GM23338 (cell line): Measurements from ENCODE around the gene CRX.

ENCODE experiments used
- EZH2 ChIP-seq: fragments of 200-600 bp; sonication (generic); IDR thresholded peaks from one replicate; pipeline ENCODE4 v1.8.0; 2017; ENCODE audit warnings: antibody characterized with exemption, mild to moderate bottlenecking, low read depth; ENCODE audit not compliant: unreplicated experiment
- EZH2phosphoT487 ChIP-seq: fragments of 200-600 bp; sonication (generic); IDR thresholded peaks from one replicate; pipeline ENCODE4 v1.8.1; 2018; ENCODE audit warnings: antibody characterized with exemption; ENCODE audit not compliant: unreplicated experiment
- REST ChIP-seq: IDR thresholded peaks from one replicate; pipeline ENCODE4 v1.6.1; 2018; ENCODE audit warnings: antibody characterized with exemption; ENCODE audit not compliant: unreplicated experiment
- ZNF331 ChIP-seq: fragments of 250-450 bp; sonication (Bioruptor Pico); IDR thresholded peaks from 2 replicates; pipeline ENCODE4 v1.5.0; 2020; ENCODE audit warnings: low read depth, mild to moderate bottlenecking, moderate library complexity
- TF ChIP-seq, protein P1 (sequence below), 2 experiments: fragments of 200-600 bp in 1 of 2; sonication (generic) in 1 of 2; conservative IDR thresholded peaks; 2 replicates each; pipeline versions ENCODE4 v1.5.1 to v1.6.1; 2016 to 2017; ENCODE audit warnings: antibody characterized with exemption in 2 of 2, low read depth in 2 of 2, mild to moderate bottlenecking in 2 of 2, moderate library complexity in 1 of 2

DNA sequence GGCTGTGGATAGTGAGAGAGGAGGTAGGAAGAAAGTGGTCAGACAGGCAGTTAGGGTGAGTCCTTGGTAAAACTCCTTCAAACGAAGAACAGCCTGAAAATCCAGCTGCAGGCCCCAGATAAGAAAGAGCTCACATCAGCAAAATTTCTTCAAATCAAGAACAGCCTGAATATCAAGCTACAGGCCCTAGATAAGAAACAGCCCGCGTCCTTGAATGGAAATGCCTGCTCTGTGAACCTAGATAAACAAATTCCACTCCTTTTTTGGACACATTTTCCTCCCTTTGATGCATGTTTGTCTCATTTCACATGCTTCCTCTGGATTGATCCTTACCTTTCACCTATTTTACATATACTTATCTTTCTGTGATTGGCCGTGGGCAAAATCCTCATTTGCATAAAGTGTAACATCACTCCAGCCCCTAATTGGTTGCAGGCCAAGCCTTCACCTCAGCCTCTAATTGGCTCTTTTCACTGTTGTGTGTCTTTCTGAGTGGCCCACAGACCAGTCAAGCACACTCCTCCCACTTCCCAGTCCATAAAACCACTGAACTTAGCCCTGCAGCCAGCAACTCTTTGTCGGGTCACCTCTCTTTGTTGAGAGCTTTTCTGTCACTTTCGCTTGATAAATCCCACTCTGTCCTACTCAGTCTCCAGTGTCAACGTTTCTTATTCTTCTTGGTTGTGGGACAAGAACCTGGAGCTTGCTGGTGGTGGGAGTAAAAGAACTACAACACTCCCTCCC is 70.4 kb downstream of the CRX start:
- no peak for TF ChIP-seq EZH2
- no peak for TF ChIP-seq REST
- TF ChIP-seq EZH2phosphoT487 = no peak
- TF ChIP-seq, protein P1, sequence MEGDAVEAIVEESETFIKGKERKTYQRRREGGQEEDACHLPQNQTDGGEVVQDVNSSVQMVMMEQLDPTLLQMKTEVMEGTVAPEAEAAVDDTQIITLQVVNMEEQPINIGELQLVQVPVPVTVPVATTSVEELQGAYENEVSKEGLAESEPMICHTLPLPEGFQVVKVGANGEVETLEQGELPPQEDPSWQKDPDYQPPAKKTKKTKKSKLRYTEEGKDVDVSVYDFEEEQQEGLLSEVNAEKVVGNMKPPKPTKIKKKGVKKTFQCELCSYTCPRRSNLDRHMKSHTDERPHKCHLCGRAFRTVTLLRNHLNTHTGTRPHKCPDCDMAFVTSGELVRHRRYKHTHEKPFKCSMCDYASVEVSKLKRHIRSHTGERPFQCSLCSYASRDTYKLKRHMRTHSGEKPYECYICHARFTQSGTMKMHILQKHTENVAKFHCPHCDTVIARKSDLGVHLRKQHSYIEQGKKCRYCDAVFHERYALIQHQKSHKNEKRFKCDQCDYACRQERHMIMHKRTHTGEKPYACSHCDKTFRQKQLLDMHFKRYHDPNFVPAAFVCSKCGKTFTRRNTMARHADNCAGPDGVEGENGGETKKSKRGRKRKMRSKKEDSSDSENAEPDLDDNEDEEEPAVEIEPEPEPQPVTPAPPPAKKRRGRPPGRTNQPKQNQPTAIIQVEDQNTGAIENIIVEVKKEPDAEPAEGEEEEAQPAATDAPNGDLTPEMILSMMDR (conservative IDR thresholded peaks at IDR 0.05; ENCODE audit: low read depth in 2 of 2) = no peak
- TF ChIP-seq ZNF331 (CRISPR knock-in tag) = no peak
